IMR-90 (cell line): ENCODE measurements around the gene KLC1. TPM values are rescaled to one million over a fixed set of nuclear protein-coding genes. Genes with fewer than 3 reads are reported as not detected.

ENCODE experiments used
- ATAC-seq: fragments of 200-7000 bp; cut with Tn5 transposase; 2 replicates; pipeline ENCODE4 v1.9.1; 2020; ENCODE audit warnings: low read depth, mild to moderate bottlenecking, moderate library complexity
- BruUV-seq: library from RNA; stranded (reverse); fragments of 400-500 nt; replicated peaks from 2 replicates; lab custom pipeline; 2021; lab: Mats Ljungman, UMichigan
- CTCF ChIA-PET: fragments of 300-600 bp; formaldehyde crosslinking; extraction: SDS; loops from one replicate; lab custom pipeline; 2021; ENCODE audit warnings: antibody characterized with exemption; lab: Yijun Ruan, JAX
- POLR2A ChIA-PET: fragments of 300-600 bp; sonication (Branson Sonifier 250); formaldehyde crosslinking; loops from one replicate; lab custom pipeline; 2022; ENCODE audit warnings: antibody characterized with exemption; ENCODE audit not compliant: unreplicated experiment; lab: Charles Lee
- DNase-seq: peaks from one replicate; pipeline ENCODE4 v3.0.0; 2013
- H2AFZ ChIP-seq: replicated peaks from 2 replicates; pipeline ENCODE3; 2013; ENCODE audit warnings: low read length, mild to moderate bottlenecking; ENCODE audit not compliant: poor library complexity
- H2AK5ac ChIP-seq: 2 replicates; pipeline ENCODE4 v1.6.1; 2013; ENCODE audit warnings: low read depth, low read length, inconsistent platforms
- H2AK9ac ChIP-seq: replicated peaks from 2 replicates; pipeline ENCODE3; 2013; ENCODE audit warnings: mild to moderate bottlenecking, low read depth, low read length, moderate library complexity; ENCODE audit not compliant: poor library complexity
- H2BK120ac ChIP-seq: 2 replicates; pipeline ENCODE4 v1.6.1; 2013; ENCODE audit warnings: low read depth, low read length, inconsistent platforms
- H2BK15ac ChIP-seq: 3 replicates; pipeline ENCODE4 v1.6.1; 2013; ENCODE audit warnings: low read depth, low read length, inconsistent platforms
- H2BK20ac ChIP-seq: 2 replicates; pipeline ENCODE4 v1.6.1; 2013; ENCODE audit warnings: low read depth, mild to moderate bottlenecking, inconsistent platforms, low read length, moderate library complexity
- H2BK5ac ChIP-seq: 2 replicates; pipeline ENCODE4 v1.6.1; 2013; ENCODE audit warnings: mild to moderate bottlenecking, low read depth, low read length, inconsistent platforms; ENCODE audit not compliant: poor library complexity, severe bottlenecking
- H3K14ac ChIP-seq: replicated peaks from 2 replicates; pipeline ENCODE4 v1.6.1; 2013; ENCODE audit warnings: low read depth, low read length, inconsistent platforms
- H3K18ac ChIP-seq: 2 replicates; pipeline ENCODE4 v1.6.1; 2013; ENCODE audit warnings: low read depth, low read length, control low read depth
- H3K23ac ChIP-seq: 2 replicates; pipeline ENCODE4 v1.6.1; 2013; ENCODE audit warnings: low read depth, low read length, inconsistent platforms
- H3K27ac ChIP-seq: 2 replicates; pipeline ENCODE4 v1.5.1; 2013; ENCODE audit warnings: mild to moderate bottlenecking, control low read depth, low read length; ENCODE audit not compliant: insufficient read depth
- H3K27me3 ChIP-seq: 2 replicates; pipeline ENCODE4 v1.6.1; 2013; ENCODE audit warnings: low read length; ENCODE audit not compliant: control insufficient read depth, insufficient read depth
- H3K36me3 ChIP-seq: 2 replicates; pipeline ENCODE4 v1.6.1; 2013; ENCODE audit warnings: low read length, mixed read lengths; ENCODE audit not compliant: control insufficient read depth, insufficient read depth
- H3K4ac ChIP-seq: 2 replicates; pipeline ENCODE4 v1.6.1; 2013; ENCODE audit warnings: low read depth, low read length, inconsistent platforms
- H3K4me1 ChIP-seq: 2 replicates; pipeline ENCODE4 v1.6.1; 2013; ENCODE audit warnings: low read length, mixed read lengths; ENCODE audit not compliant: control insufficient read depth, insufficient read depth
- H3K4me2 ChIP-seq: 2 replicates; pipeline ENCODE4 v1.6.1; 2013; ENCODE audit warnings: low read depth, mild to moderate bottlenecking, control low read depth, low read length, moderate library complexity
- H3K4me3 ChIP-seq: 2 replicates; pipeline ENCODE4 v1.5.1; 2013; ENCODE audit warnings: low read depth, mild to moderate bottlenecking, control low read depth, low read length, moderate library complexity; ENCODE audit not compliant: insufficient read depth
- H3K56ac ChIP-seq: 2 replicates; pipeline ENCODE4 v1.6.1; 2013; ENCODE audit warnings: low read length, inconsistent platforms; ENCODE audit not compliant: insufficient read depth; ENCODE audit errors: extremely low read depth
- H3K79me1 ChIP-seq, 2 experiments: 2 replicates each; pipeline ENCODE4 v1.6.1; 2013; ENCODE audit warnings: low read length in 2 of 2, inconsistent platforms in 1 of 2, low read depth in 1 of 2
- H3K9ac ChIP-seq: 2 replicates; pipeline ENCODE4 v1.6.1; 2013; ENCODE audit warnings: low read depth, low read length, control low read depth
- H3K9me1 ChIP-seq: 2 replicates; pipeline ENCODE4 v1.6.1; 2013; ENCODE audit warnings: low read length, inconsistent platforms; ENCODE audit not compliant: insufficient read depth
- H3K9me3 ChIP-seq: 2 replicates; pipeline ENCODE4 v1.6.1; 2013; ENCODE audit warnings: low read length; ENCODE audit not compliant: control insufficient read depth, insufficient read depth
- H4K20me1 ChIP-seq: 2 replicates; pipeline ENCODE4 v1.6.1; 2013; ENCODE audit warnings: low read length, inconsistent platforms; ENCODE audit not compliant: insufficient read depth
- H4K5ac ChIP-seq: 2 replicates; pipeline ENCODE4 v1.6.1; 2013; ENCODE audit warnings: mild to moderate bottlenecking, low read depth, low read length, control low read depth
- H4K8ac ChIP-seq, 2 experiments: 2 replicates each; pipeline ENCODE4 v1.6.1; 2013; ENCODE audit warnings: low read depth in 2 of 2, low read length in 2 of 2, control low read depth in 1 of 2, inconsistent platforms in 1 of 2
- H4K91ac ChIP-seq: 2 replicates; pipeline ENCODE4 v1.6.1; 2013; ENCODE audit warnings: low read depth, low read length, inconsistent platforms; ENCODE audit not compliant: insufficient read depth
- BHLHE40 ChIP-seq: fragments of 150-350 bp; IDR thresholded peaks from 2 replicates; pipeline ENCODE4 v1.6.1; 2016; ENCODE audit warnings: mild to moderate bottlenecking, low read depth, low read length
- CHD1 ChIP-seq: IDR thresholded peaks from 2 replicates; pipeline ENCODE4 v1.6.1; 2012; ENCODE audit warnings: low read depth, low read length, improper control_type of control experiment
- FOS ChIP-seq: fragments of 150-350 bp; IDR thresholded peaks from 2 replicates; pipeline ENCODE4 v1.6.1; 2016; ENCODE audit warnings: low read depth, low read length
- MAZ ChIP-seq: IDR thresholded peaks from 2 replicates; pipeline ENCODE4 v1.6.1; 2012; ENCODE audit warnings: low read depth, mild to moderate bottlenecking, low read length, improper control_type of control experiment, moderate library complexity, borderline replicate concordance
- MXI1 ChIP-seq: IDR thresholded peaks from 2 replicates; pipeline ENCODE4 v1.6.1; 2012; ENCODE audit warnings: low read depth, mild to moderate bottlenecking, low read length, moderate library complexity, borderline replicate concordance
- POLR2A ChIP-seq: IDR thresholded peaks from 2 replicates; pipeline ENCODE4 v1.6.1; 2012; ENCODE audit warnings: mild to moderate bottlenecking, low read depth, low read length
- RAD21 ChIP-seq: IDR thresholded peaks from 2 replicates; pipeline ENCODE4 v1.6.1; 2012; ENCODE audit warnings: low read length, improper control_type of control experiment
- RCOR1 ChIP-seq: IDR thresholded peaks from 2 replicates; pipeline ENCODE4 v1.6.1; 2012; ENCODE audit warnings: mild to moderate bottlenecking, low read length, improper control_type of control experiment; ENCODE audit not compliant: insufficient replicate concordance
- RFX5 ChIP-seq: IDR thresholded peaks from 2 replicates; pipeline ENCODE4 v1.8.0; 2012; ENCODE audit warnings: low read depth, mild to moderate bottlenecking, low read length, moderate library complexity
- SMC3 ChIP-seq: fragments of 150-350 bp; IDR thresholded peaks from 2 replicates; pipeline ENCODE4 v1.6.1; 2016; ENCODE audit warnings: low read depth, mild to moderate bottlenecking, antibody characterized with exemption, low read length, moderate library complexity
- WGBS, 2 experiments: methylation state at CpG; one replicate each; pipeline versions ENCODE4 v1.1.5 to v1.1.7; 2013; ENCODE audit warnings: missing lambda C conversion rate in 2 of 2; ENCODE audit not compliant: insufficient read length in 1 of 2; ENCODE audit errors: extremely low coverage in 2 of 2; 5-methylcytosine and 5-hydroxymethylcytosine counted together
- dilution Hi-C: fragments of 300-500 bp; cut with HindIII; formaldehyde crosslinking; loops from one replicate; pipeline ENCODE4 v1.14.3; 2018; ENCODE audit warnings: low sequenced_read_pairs; ENCODE audit not compliant: unreplicated experiment
- in situ Hi-C: fragments of 300-500 bp; cut with MboI; formaldehyde crosslinking; loops from 3 replicates; pipeline ENCODE4 v1.14.3; 2019; ENCODE audit warnings: low sequenced_read_pairs, inconsistent platforms, mixed read lengths
- intact Hi-C: fragments of 100-400 bp; cut with micrococcal nuclease; formaldehyde crosslinking; loops from 2 replicates; pipeline ENCODE4 v1.10.0; 2022
- polyA plus RNA-seq, 3 experiments: library from polyadenylated mRNA; depleted of rRNA; stranded (reverse); fragments of >200 nt; gene quantifications; 2 replicates each; pipeline ENCODE4 v1.2.3, GENCODE V29; 2012; ENCODE audit warnings: low replicate concordance in 1 of 3
- total RNA-seq: library from RNA; depleted of rRNA; stranded (reverse); fragments of >200 nt; gene quantifications from 2 replicates; pipeline ENCODE4 v1.2.3, GENCODE V29; 2012
- TF ChIP-seq, protein P1 (sequence below): conservative IDR thresholded peaks from 2 replicates; pipeline ENCODE4 v1.5.1; 2012; ENCODE audit warnings: mild to moderate bottlenecking, low read depth, low read length, improper control_type of control experiment
- TF ChIP-seq, protein P2 (sequence below): fragments of 150-350 bp; IDR thresholded peaks from 2 replicates; pipeline ENCODE4 v1.6.1; 2017; ENCODE audit warnings: mild to moderate bottlenecking, antibody characterized with exemption, low read length, low read depth
- TF ChIP-seq, protein P3 (sequence below): fragments of 150-350 bp; IDR thresholded peaks from 2 replicates; pipeline ENCODE4 v1.6.1; 2016; ENCODE audit warnings: low read depth, mild to moderate bottlenecking, low read length, moderate library complexity, borderline replicate concordance

The KLC1 gene
- total and polyA plus RNA-seq, 2 of the 4 experiments (the other 2 are of a cell fraction): 101 to 157 TPM

DNA sequence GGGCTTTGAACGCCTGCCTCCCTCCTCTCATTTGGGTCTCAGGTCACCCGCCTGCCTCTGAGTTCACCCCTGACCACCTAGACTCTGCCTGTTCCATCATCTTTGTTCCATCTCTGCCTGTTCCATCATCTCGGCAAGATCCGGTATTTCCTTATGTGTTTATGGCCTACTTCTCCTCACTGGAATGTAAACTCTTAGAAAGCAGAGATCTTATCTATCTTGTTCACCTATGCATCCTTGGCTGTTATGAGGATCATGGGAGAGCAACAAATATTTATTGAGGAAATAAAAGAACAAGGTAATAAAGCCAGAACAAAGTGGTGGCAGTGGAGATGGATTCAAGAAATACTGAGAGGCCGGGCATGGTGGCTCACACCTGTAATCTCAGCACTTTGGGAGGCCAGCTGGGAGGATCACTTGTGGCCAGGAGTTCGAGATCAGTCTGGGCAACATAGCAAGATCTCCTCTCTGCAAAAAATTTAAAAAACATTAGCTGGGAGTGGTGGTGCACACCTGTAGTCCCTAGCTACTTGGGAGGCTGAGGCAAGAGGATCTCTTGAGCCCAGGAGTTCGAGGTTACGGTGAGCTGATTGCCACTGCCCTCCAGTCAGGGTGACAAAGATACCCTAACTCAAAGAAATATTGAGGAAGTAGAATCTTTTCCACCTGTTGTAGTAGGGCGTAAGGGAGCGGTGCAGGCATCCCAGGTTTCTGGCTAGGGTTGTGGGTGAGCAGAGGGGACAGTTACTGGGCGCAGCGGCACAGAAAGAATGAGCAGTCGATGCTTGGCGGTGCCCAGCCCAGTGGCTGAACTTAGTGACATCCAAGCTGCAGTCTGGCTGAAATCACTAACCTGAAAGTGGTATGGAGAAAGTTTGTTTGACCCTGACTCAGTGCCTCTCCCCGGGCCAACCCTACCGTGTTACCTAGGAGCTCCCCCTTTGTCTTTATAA, 1.7 kb upstream of the KLC1 start:
- POLR2A ChIA-PET: no interaction called here
- Histone ChIP-seq H2BK20ac (peak overlapping the region; percentile 63), H3K4me3 (no peak overlapping the region), H3K9ac (peak overlapping the region; percentile 75; the same call in 1 of the 2 replicates), H3K4me1 (peaks cover 15% of the 10 kb centered on the region), H3K14ac (peak overlapping the region; percentile 60), H2BK120ac (peak overlapping the region; percentile 63), H4K91ac (peak overlapping the region; percentile 93), H3K4ac (peak overlapping the region; percentile 99), H2AK5ac (peak overlapping the region; percentile 90), H4K8ac (peak overlapping the region; percentile 88 to 99; a peak in 3 of 4 replicates), H2BK15ac (peak overlapping the region; percentile 84; the same call in 1 of the 3 replicates), H3K9me3 (no peaks in the 10 kb centered on the region), H4K5ac (peak overlapping the region; percentile 14), H4K20me1 (peaks cover 24% of the 10 kb centered on the region), H2BK5ac (peak overlapping the region; percentile 65), H2AFZ (peak overlapping the region; percentile 100), H3K9me1 (peaks cover 13% of the 10 kb centered on the region), H3K27ac (peak overlapping the region; percentile 45; the same call in 1 of the 2 replicates), H3K23ac (peak overlapping the region; percentile 87; the same call in 1 of the 2 replicates), H2AK9ac (peak overlapping the region; percentile 99), H3K36me3 (no peaks in the 10 kb centered on the region), H3K18ac (no peak overlapping the region), H3K56ac (no peak overlapping the region; the same call in 1 of the 2 replicates), H3K79me1 (peaks cover 0 to 22% of the 10 kb centered on the region in 2 experiments; a peak in 2 of 4 replicates), H3K4me2 (no peak overlapping the region), H3K27me3 (no peaks in the 10 kb centered on the region)
- intact Hi-C loops: loop anchor here (2.0 kb wide), 1 partner anchor 31 kb away; no protein-coding TSS in a partner anchor
- no TSS peak for BruUV-seq
- dilution Hi-C loops: no loop called here
- ATAC-seq: no peak
- DNase-seq: no peak
- CTCF ChIA-PET: no interaction called here
- WGBS, 2 experiments: 100% methylated on average over 3 of the region's 16 CpGs; no CpG with 5 or more reads in 1 of the 2 experiments
- in situ Hi-C loops: no loop called here
- TF ChIP-seq RCOR1 (no peak), CHD1 (no peak), RFX5 (no peak), BHLHE40 (no peak), MAZ (no peak), MXI1 (no peak), POLR2A (no peak), RAD21 (no peak), FOS (no peak), SMC3 (no peak)
- TF ChIP-seq, protein P1, sequence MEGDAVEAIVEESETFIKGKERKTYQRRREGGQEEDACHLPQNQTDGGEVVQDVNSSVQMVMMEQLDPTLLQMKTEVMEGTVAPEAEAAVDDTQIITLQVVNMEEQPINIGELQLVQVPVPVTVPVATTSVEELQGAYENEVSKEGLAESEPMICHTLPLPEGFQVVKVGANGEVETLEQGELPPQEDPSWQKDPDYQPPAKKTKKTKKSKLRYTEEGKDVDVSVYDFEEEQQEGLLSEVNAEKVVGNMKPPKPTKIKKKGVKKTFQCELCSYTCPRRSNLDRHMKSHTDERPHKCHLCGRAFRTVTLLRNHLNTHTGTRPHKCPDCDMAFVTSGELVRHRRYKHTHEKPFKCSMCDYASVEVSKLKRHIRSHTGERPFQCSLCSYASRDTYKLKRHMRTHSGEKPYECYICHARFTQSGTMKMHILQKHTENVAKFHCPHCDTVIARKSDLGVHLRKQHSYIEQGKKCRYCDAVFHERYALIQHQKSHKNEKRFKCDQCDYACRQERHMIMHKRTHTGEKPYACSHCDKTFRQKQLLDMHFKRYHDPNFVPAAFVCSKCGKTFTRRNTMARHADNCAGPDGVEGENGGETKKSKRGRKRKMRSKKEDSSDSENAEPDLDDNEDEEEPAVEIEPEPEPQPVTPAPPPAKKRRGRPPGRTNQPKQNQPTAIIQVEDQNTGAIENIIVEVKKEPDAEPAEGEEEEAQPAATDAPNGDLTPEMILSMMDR: no peak
- TF ChIP-seq, protein P2, sequence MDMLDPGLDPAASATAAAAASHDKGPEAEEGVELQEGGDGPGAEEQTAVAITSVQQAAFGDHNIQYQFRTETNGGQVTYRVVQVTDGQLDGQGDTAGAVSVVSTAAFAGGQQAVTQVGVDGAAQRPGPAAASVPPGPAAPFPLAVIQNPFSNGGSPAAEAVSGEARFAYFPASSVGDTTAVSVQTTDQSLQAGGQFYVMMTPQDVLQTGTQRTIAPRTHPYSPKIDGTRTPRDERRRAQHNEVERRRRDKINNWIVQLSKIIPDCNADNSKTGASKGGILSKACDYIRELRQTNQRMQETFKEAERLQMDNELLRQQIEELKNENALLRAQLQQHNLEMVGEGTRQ: no peak
- TF ChIP-seq, protein P3, sequence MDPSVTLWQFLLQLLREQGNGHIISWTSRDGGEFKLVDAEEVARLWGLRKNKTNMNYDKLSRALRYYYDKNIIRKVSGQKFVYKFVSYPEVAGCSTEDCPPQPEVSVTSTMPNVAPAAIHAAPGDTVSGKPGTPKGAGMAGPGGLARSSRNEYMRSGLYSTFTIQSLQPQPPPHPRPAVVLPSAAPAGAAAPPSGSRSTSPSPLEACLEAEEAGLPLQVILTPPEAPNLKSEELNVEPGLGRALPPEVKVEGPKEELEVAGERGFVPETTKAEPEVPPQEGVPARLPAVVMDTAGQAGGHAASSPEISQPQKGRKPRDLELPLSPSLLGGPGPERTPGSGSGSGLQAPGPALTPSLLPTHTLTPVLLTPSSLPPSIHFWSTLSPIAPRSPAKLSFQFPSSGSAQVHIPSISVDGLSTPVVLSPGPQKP: no peak
